HG02588 (cell line): Measurements from ENCODE around the gene NARS2.
"Not testable (repeated sequence)": the region's sequence is repeated elsewhere in the genome, so short reads cannot be mapped to it uniquely, and the experiment has no call there.

Experiments used
- ATAC-seq: cut with Tn5 transposase; IDR thresholded peaks from one replicate; pipeline ENCODE4 v1.9.1; 2021; ENCODE audit warnings: mild to moderate bottlenecking, moderate library complexity; ENCODE audit not compliant: unreplicated experiment

NARS2 gene

GRCh38 chr11:78577495-78577894 lies 2.8 kb upstream of the NARS2 start:
- no peak for ATAC-seq

GRCh38 chr11:78576549-78577097 lies 2.0 kb upstream of the NARS2 start:
- no peak for ATAC-seq

DNA sequence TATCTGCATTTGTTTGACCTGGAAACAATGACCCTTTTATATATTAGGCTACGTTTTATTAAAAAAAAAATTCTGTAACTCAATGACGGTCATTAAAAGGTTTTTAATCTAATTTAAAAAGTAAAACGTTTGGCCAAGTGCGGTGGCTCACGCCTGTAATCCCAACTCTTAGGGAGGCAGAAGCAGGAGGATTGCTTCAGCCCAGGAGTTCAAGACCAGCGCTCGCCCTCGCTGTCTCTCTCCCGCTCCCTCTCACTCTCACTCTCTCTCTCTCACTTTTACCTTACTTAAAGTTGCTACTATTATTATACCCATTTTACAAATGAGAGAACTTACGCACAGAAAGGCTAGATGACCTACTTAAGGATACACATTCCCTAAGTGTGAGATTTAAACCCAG lies 814 bp upstream of the NARS2 start:
- ATAC-seq = no peak

GRCh38 chr11:78573681-78574080 lies 983 bp downstream of the NARS2 start:
- ATAC-seq = no peak

GRCh38 chr11:78573271-78573670 lies 1.4 kb downstream of the NARS2 start:
- no peak for ATAC-seq

GRCh38 chr11:78572394-78572793 lies 2.3 kb downstream of the NARS2 start:
- ATAC-seq = no peak

GRCh38 chr11:78570031-78570430 lies 4.6 kb downstream of the NARS2 start:
- ATAC-seq = no peak

DNA sequence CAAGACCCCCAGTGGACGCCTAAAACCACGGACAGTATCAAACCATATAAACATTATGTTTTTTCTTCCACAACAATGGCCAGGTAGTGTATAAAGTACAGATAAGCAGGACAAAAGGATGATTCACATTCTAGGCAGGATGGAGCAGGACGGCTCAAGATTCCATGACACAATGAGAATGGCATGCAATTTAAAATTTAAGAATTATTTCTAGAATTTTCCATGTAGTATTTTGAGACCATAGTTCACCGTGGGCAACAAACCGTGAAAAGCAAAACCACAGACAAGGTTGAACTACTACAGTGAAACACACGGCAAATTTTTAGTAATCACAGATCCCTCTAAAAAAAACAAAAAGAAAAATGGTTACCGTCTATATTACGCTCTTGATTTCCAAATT lies 7.5 kb downstream of the NARS2 start:
- ATAC-seq = no peak

GRCh38 chr11:78564490-78565467 lies 9.9 kb downstream of the NARS2 start:
- no peak for ATAC-seq

- ATAC-seq = not testable (repeated sequence)
These were observed 10.6 kb downstream of the NARS2 start for GRCh38 chr11:78564037-78564436.

GRCh38 chr11:78563090-78563489 lies 11.6 kb downstream of the NARS2 start:
- not testable (repeated sequence) for ATAC-seq

GRCh38 chr11:78562398-78562797 lies 12.3 kb downstream of the NARS2 start:
- ATAC-seq = no peak

DNA sequence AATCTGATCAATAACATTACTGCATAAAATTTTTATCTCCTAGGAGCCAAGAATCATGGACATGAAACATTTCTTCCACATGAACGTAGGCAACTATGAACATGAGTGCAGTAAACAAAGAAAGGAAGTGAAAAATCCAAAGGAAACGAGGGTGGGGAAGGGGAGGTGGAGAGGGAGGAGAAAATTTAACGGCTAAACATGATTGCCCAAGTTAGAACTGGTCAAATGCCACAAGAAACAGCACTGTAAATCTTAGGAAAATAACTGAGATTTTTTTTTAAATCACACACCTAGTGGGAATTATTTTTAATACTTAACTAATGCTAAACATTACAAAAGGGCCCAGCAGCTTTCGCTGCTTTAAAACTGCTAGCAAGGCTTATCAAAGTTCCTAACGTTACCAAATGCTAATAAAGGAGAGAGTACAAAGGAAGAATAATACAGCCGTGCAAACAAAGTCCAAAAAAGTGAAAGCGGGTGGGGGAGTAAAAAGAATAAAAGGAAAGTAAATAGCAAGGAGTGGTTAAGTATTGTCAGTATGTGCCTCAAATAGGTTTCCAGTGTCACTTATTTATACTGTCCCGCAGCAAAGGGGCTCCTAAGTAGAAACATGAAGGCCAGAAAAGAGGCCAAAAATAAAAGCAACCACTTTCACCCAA lies 13.7 kb downstream of the NARS2 start:
- no peak for ATAC-seq

DNA sequence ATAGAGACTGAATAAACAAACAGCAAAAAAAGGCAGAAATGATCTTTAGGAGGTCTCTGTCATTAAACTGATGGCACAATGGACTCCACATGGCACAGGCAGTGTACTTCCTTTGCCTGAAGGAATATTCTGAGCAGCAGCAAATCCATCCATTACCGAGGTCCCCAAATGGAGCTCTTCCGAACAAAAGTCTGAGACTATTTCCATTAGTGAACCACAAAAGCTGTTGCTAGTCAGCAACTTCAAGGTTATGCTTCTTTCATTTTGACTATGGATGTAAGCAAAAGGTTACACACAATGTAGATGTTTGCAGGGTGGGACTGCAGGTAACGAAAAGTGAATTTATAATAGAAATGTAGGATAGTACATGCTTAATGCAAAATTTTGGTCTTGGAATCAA lies 14.5 kb downstream of the NARS2 start:
- no peak for ATAC-seq

DNA sequence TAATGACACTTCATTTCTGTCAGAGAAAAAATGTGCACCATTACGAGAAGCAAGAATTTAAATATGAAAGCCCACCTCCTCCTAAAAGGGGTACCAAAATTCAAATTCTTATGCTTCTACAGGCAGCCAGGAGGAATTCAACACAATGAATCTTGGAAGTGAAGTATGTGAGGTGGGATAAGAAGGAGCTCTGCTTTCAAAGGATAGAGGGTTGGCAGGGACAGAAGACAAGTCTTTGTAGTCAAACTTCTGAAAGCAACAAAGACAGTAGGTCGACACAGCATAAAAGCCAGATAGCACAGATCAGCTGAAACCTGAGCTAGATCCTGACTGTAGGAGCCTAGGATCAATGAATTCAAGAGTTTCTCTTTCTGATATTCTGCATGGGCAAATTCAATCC lies 17.4 kb downstream of the NARS2 start:
- ATAC-seq = no peak

DNA sequence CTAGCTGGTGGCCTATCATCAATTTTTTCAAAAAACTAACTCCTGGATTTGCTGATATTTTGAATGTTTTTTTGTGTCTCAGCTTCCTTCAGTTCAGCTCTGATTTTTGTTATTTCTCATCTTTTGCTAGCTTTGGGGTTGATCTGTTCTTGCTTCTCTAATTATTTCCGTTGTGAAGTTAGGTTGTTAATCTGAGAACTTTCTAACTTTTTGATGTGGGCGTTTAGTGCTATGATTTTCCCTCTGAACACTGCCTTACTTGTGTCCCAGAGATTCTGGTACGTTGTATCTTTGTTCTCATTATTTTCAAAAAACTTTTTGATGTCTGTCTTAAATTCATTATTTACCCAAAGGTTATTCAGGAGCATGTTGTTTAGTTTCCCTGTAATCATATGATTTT lies 19.1 kb downstream of the NARS2 start:
- ATAC-seq = no peak

DNA sequence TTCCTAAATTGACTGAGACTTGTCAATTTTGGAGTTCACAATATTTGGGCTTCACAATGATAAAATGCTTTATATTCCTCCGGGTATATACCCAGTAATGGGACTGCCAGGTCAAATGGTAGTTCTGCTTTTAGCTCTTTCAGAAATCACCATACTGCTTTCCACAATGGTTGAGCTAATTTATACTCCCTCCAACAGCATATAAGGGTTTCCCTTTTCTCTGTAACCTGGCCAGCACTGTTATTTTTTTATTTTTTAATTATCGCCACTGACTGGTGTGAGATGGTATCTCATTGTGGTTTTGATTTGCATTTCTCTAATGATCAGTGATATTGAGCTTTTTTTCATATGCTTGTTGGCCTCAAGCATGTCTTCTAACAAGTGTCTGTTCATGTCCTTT lies 21.8 kb downstream of the NARS2 start:
- no peak for ATAC-seq

GRCh38 chr11:78552139-78552538 lies 22.5 kb downstream of the NARS2 start:
- ATAC-seq = not testable (repeated sequence)

DNA sequence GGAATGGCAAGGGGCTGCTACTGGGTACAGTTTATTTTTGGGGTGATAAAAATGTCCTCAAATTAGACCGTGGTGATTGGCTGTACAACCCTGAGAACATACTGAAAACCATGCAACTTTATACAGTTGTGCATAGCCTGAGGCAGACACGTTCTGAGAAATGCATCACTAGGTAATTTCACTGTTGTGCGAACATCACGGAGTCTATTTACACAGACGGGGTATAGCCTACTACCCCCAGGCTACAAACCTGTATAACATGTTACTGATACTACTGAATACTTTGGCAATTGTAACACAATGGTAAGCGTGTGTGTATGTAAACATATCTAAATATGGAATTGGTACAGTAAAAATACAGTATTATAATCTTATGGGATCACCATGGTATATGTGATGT lies 23.6 kb downstream of the NARS2 start:
- ATAC-seq = no peak

DNA sequence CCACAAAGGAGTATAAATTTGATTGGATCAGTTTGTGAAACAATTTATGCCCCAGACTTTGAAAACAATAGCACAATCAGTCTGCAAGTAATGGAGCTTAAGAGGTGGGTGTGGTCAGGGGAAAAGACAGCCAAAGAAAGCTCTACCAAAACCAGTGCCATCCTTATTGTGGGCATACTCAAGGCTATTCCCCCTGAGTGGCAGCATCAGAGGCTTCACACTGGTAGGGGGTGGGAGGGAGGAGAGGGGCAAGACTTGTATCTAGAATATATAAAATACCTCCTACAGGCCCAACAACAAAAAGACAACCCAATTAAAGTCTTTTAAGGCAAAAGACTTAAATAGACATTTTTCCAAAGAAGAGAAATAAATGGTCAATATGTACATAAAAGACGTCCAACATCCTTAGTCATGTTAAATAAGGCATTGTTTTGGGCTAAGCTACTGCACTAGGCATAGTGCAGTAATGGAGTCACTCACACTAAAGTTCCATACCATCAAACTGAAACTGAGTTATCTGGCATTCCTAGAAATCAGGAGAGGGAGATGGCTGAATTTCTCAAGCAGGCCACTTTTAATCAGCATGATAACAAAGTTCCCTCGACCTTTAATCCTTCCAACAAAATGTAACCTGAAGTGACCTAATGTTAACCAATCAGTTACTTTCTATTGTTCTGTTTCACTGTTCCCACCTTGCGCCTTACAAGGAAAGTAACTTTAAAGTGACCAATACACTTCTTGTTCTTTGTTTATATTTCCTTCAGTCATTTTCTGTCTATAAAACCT lies 24.8 kb downstream of the NARS2 start:
- no peak for ATAC-seq
